Pancreas (tissue), 10 donors: ENCODE measurements around the gene RNF144A. TPM values are rescaled to one million over a fixed set of nuclear protein-coding genes. Genes with fewer than 3 reads are reported as not detected.

Experiments used
- ATAC-seq, 4 donors: fragments of 200-7000 bp; cut with Tn5 transposase; one replicate each; pipeline versions ENCODE4 v1.8.0 to v1.9.1; 2020; ENCODE audit warnings: mild to moderate bottlenecking in 4 of 4, moderate library complexity in 4 of 4
- DNase-seq, 6 donors: peaks; one replicate each; pipeline ENCODE4 v3.0.0-alpha.2; 2020
- FAIRE-seq: peaks from 2 replicates; lab custom pipeline; 2012; peaks lifted over from hg19 to GRCh38; lab: Jason Lieb, UNC
- H3K27ac ChIP-seq, 4 donors: fragments of 200-600 bp; sonication (generic); 1 replicate in 3 of 4; 2 replicates in 1 of 4; pipeline versions ENCODE4 v1.5.0 to v1.8.0; 2020
- H3K27me3 ChIP-seq, 4 donors: fragments of 200-600 bp; one replicate each; pipeline ENCODE4 v1.8.0; 2021
- H3K36me3 ChIP-seq, 3 donors: fragments of 200-600 bp; sonication (generic) in 1 of 3; one replicate each; pipeline versions ENCODE4 v1.5.0 to v1.8.0; 2020 to 2021
- H3K4me1 ChIP-seq, 3 donors: fragments of 200-600 bp; one replicate each; pipeline ENCODE4 v1.8.0; 2021
- H3K4me3 ChIP-seq, 4 donors: fragments of 200-600 bp; sonication (generic) in 2 of 4; one replicate each; pipeline versions ENCODE4 v1.5.0 to v1.8.0; 2020 to 2021
- H3K9me3 ChIP-seq, 4 donors: fragments of 200-600 bp; one replicate each; pipeline ENCODE4 v1.8.0; 2021
- CTCF ChIP-seq, 4 donors: fragments of 200-600 bp; sonication (generic) in 3 of 4; IDR thresholded peaks; one replicate each; pipeline versions ENCODE4 v1.5.0 to v1.8.0; 2021; ENCODE audit warnings: antibody characterized with exemption in 4 of 4
- WGBS, 2 donors: extraction: QIAGEN DNeasy Blood & Tissue Kit; methylation state at CpG; one replicate each; pipeline ENCODE4 v1.1.7; 2013; 5-methylcytosine and 5-hydroxymethylcytosine counted together
- intact Hi-C, 3 donors: fragments of 100-400 bp; cut with DNase I; formaldehyde crosslinking; loops; one replicate each; pipeline versions ENCODE4 v1.11.1 to v1.14.2; 2022
- polyA plus RNA-seq, 2 donors: library from polyadenylated mRNA; stranded (reverse); fragments of 200-250 nt; gene quantifications; one replicate each; pipeline ENCODE4 v1.2.3, GENCODE V29; 2013
- total RNA-seq, 6 donors: library from RNA; stranded (reverse); fragmentation: NEBNext Ultra II Directional in 4 of 6; extraction: Animal tissue kit (Norgen Biotek cat#: 25700) in 4 of 6; gene quantifications; one replicate each; pipeline versions ENCODE4 v1.2.1 to v1.2.4, GENCODE V29; 2021 to 2023
- donor health status: healthy with polysubstance abuse.
- donor health status: DM: no; HTN: no; CAD: no; lungs with moderate emphysema.
- donor health status: DM: no; HTN: no; CAD: no.
- donor health status: control.
- donor health status: control.
- donor health status: Bipolar disorder and iron deficiency.
- donor health status: DM: yes; HTN: yes; CAD: no.
- donor health status: DM: no; HTN: no; CAD: no.
- donor health status: DM: no; HTN: no; CAD: no.
- donor health status: DM: yes; HTN: yes; CAD: no.

Gene RNF144A
- total and polyA plus RNA-seq, 8 donors: 9.4 to 78.7 (median 34.1) TPM

GRCh38 chr2:7040547-7040946 is 123.3 kb downstream of the RNF144A start:
- intact Hi-C loops: loop anchor here in 2 of 3 donors (5.0 to 10.0 kb wide), 2 partner anchors 116 to 143 kb away; no protein-coding TSS in a partner anchor
- no peaks in the 10 kb centered on the region for H3K27me3 ChIP-seq
- H3K4me1 ChIP-seq: peaks cover 10 to 18% (median 12%) of the 10 kb centered on the region in 3 donors
- FAIRE-seq (no peak), DNase-seq (no peak), ATAC-seq (no peak)
- no peak overlapping the region for H3K27ac ChIP-seq
- peaks cover 0 to 27% (median 4%) of the 10 kb centered on the region in 3 donors for H3K36me3 ChIP-seq
- WGBS, 2 donors: 79 to 84% methylated on average over 8 of the region's 8 CpGs
- TF ChIP-seq CTCF (IDR thresholded peaks at IDR 0.05): no peak
- no peak overlapping the region for H3K4me3 ChIP-seq
- no peaks in the 10 kb centered on the region for H3K9me3 ChIP-seq

GRCh38 chr2:7041421-7041820 is 124.2 kb downstream of the RNF144A start:
- Histone ChIP-seq H3K27ac (no peak overlapping the region), H3K27me3 (no peaks in the 10 kb centered on the region), H3K36me3 (peaks cover 0 to 28% (median 4%) of the 10 kb centered on the region in 3 donors), H3K4me1 (peaks cover 10 to 18% (median 12%) of the 10 kb centered on the region in 3 donors), H3K9me3 (no peaks in the 10 kb centered on the region), H3K4me3 (no peak overlapping the region)
- WGBS, 2 donors: 90 to 93% methylated on average over 7 of the region's 7 CpGs
- intact Hi-C loops: loop anchor here in 2 of 3 donors (5.0 to 10.0 kb wide), 2 partner anchors 117 to 144 kb away; no protein-coding TSS in a partner anchor
- no peak for TF ChIP-seq CTCF (IDR thresholded peaks at IDR 0.05)
- DNase-seq (no peak), ATAC-seq (no peak), FAIRE-seq (no peak)

- FAIRE-seq (no peak), ATAC-seq (no peak), DNase-seq (no peak)
- peaks cover 0 to 28% (median 4%) of the 10 kb centered on the region in 3 donors for H3K36me3 ChIP-seq
- 82% methylated on average over 3 of the region's 3 CpGs for WGBS, 2 donors
- intact Hi-C loops: loop anchor here in 2 of 3 donors (5.0 to 10.0 kb wide), 2 partner anchors 119 to 146 kb away; no protein-coding TSS in a partner anchor
- no peak overlapping the region for H3K27ac ChIP-seq
- no peak for TF ChIP-seq CTCF (IDR thresholded peaks at IDR 0.05)
- no peaks in the 10 kb centered on the region for H3K9me3 ChIP-seq
- no peak overlapping the region for H3K4me3 ChIP-seq
- H3K4me1 ChIP-seq: no peaks in the 10 kb centered on the region
- H3K27me3 ChIP-seq: no peaks in the 10 kb centered on the region
These were observed 126.5 kb downstream of the RNF144A start for GRCh38 chr2:7043690-7044089.

GRCh38 chr2:7044253-7045250 is 127.3 kb downstream of the RNF144A start:
- Histone ChIP-seq H3K27me3 (no peaks in the 10 kb centered on the region), H3K4me1 (no peaks in the 10 kb centered on the region), H3K9me3 (no peaks in the 10 kb centered on the region), H3K4me3 (no peak overlapping the region), H3K27ac (no peak overlapping the region), H3K36me3 (peaks cover 0 to 28% (median 4%) of the 10 kb centered on the region in 3 donors)
- intact Hi-C loops: loop anchor here in 2 of 3 donors (5.0 to 10.0 kb wide), 2 partner anchors 120 to 147 kb away; no protein-coding TSS in a partner anchor
- peak; percentile 63 to 95 (median 86) for ATAC-seq
- WGBS, 2 donors: 78 to 82% methylated on average over 17 of the region's 17 CpGs
- DNase-seq: peak in 3 of 6 donors; percentile 72 to 78 (median 75)
- TF ChIP-seq CTCF (IDR thresholded peaks at IDR 0.05): peak; percentile 71 to 91 (median 84)
- no peak for FAIRE-seq
